ENCODE data around the gene MKI67. TPM values are rescaled to one million over a fixed set of nuclear protein-coding genes. Genes with fewer than 3 reads are reported as not detected.
"Not testable (repeated sequence)": the region's sequence is repeated elsewhere in the genome, so short reads cannot be mapped to it uniquely, and the experiment has no call there.

Gene MKI67
- total RNA-seq, 1 donor from 2014 or later = 0.26 TPM

DNA sequence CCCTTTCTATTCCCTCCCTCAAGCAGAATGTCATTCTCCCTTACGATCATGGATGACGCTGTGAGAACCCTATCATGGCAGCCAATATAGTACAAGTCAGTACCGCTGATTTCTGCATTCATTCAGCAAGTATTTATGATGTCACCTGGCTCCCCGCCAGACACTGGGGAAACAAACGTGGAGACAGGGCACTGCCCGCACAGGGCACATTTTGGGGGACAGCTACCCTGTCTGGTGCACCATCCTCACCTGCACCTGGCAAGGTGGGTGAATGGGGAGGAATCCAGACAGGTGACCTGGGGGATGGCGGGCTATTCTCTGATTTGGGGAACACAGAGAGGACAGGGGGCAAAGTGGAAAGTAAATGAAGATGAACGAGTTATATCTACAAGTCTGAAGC is 28.4 kb downstream of the MKI67 start:
- TF ChIP-seq, protein P1, sequence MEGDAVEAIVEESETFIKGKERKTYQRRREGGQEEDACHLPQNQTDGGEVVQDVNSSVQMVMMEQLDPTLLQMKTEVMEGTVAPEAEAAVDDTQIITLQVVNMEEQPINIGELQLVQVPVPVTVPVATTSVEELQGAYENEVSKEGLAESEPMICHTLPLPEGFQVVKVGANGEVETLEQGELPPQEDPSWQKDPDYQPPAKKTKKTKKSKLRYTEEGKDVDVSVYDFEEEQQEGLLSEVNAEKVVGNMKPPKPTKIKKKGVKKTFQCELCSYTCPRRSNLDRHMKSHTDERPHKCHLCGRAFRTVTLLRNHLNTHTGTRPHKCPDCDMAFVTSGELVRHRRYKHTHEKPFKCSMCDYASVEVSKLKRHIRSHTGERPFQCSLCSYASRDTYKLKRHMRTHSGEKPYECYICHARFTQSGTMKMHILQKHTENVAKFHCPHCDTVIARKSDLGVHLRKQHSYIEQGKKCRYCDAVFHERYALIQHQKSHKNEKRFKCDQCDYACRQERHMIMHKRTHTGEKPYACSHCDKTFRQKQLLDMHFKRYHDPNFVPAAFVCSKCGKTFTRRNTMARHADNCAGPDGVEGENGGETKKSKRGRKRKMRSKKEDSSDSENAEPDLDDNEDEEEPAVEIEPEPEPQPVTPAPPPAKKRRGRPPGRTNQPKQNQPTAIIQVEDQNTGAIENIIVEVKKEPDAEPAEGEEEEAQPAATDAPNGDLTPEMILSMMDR (IDR thresholded peaks at IDR 0.05; ENCODE audit: insufficient read depth, low read length, severe bottlenecking) = no peak
- peak; percentile 18 for DNase-seq (ENCODE audit: low read depth)

DNA sequence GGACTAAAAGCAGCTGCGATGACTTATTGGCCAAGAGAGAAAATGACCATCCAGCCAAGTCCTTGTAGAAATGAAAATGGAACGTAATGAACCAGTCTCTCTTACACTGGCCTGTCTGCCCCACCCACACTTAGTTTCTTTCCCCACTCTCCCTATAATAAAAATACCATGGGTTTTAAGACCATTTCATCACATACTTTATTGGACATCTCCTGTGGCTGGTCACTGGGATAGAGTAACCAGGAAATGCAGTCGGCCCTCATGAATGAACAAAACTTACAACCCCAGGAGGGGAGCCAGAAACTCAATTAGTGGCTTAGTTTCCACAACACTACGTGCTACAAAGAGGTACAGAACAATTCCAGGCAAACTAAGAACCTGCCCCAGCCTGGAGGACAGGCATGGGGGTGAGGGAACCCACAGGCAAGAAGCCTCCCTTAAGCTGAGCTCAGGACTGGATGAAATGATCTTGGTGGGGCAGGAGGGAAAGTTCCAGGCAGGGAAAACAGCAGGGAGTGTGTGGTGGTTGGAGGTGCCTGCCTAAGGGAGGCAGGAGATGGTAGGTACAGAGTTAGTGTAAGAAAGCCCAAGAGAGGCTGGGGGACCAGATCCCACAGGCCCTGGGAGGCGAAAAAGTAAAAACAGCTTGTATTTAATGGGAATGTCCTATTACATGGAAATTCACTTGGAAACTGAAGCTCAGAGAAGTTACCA is 29.6 kb downstream of the MKI67 start:
- no peaks in the 10 kb centered on the region for H3K27me3 ChIP-seq (ENCODE audit: control insufficient read depth, insufficient read depth, low read length)
- TF ChIP-seq, protein P1 (IDR thresholded peaks at IDR 0.05; ENCODE audit: insufficient read depth, low read length, severe bottlenecking) = no peak
- no peak for DNase-seq (ENCODE audit: low read depth)
- FAIRE-seq = no peak
- peaks cover 1% of the 10 kb centered on the region for H3K36me3 ChIP-seq (ENCODE audit: control insufficient read depth, insufficient read depth, low read length)
- H3K4me3 ChIP-seq (ENCODE audit: low read depth, low read length) = no peak overlapping the region

More for the DNA sequence above, 28.4 kb downstream of the MKI67 start:
- FAIRE-seq = no peak
- H3K4me3 ChIP-seq (ENCODE audit: low read depth, low read length) = no peak overlapping the region
- no peaks in the 10 kb centered on the region for H3K27me3 ChIP-seq (ENCODE audit: control insufficient read depth, insufficient read depth, low read length)
- H3K36me3 ChIP-seq (ENCODE audit: control insufficient read depth, insufficient read depth, low read length) = peaks cover 1% of the 10 kb centered on the region

DNA sequence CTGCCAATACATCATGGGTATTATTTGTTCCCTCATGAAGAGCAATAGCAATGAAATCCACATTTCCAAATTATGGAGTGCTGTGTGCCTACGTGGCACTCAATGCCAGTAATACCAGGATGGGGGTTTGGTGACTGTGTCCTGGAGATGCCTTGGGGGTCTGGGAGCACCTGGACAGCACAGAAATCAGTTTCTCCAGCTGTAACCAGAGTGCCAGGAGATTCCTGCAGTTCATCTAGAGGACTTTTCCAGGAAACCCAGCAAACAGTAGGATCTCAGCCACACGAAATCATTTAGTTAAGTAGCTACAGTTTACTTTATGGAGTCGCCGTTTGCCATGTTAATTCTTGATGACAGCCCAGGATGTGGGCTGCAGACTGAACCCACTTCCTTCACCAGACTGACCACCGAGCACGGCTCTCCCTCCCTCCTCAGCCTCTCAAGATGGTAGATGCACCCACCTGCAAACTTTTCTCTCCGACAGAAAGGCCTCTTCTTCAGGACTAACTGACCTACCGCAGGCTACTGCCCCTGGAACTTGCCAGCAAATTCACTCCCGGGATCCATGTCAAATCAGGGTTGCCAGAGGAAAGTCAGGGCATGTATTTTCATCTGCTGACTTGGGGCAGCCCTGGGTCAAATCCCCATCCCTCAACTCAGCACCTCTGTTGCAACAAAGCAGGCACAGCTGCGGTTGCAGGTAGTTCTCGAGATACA is 30.3 kb downstream of the MKI67 start:
- no peak for FAIRE-seq
- Histone ChIP-seq H3K36me3 (ENCODE audit: control insufficient read depth, insufficient read depth, low read length) (peaks cover 1% of the 10 kb centered on the region), H3K4me3 (ENCODE audit: low read depth, low read length) (no peak overlapping the region), H3K27me3 (ENCODE audit: control insufficient read depth, insufficient read depth, low read length) (no peaks in the 10 kb centered on the region)
- DNase-seq (ENCODE audit: low read depth) = no peak
- TF ChIP-seq, protein P1 (IDR thresholded peaks at IDR 0.05; ENCODE audit: insufficient read depth, low read length, severe bottlenecking) = no peak

DNA sequence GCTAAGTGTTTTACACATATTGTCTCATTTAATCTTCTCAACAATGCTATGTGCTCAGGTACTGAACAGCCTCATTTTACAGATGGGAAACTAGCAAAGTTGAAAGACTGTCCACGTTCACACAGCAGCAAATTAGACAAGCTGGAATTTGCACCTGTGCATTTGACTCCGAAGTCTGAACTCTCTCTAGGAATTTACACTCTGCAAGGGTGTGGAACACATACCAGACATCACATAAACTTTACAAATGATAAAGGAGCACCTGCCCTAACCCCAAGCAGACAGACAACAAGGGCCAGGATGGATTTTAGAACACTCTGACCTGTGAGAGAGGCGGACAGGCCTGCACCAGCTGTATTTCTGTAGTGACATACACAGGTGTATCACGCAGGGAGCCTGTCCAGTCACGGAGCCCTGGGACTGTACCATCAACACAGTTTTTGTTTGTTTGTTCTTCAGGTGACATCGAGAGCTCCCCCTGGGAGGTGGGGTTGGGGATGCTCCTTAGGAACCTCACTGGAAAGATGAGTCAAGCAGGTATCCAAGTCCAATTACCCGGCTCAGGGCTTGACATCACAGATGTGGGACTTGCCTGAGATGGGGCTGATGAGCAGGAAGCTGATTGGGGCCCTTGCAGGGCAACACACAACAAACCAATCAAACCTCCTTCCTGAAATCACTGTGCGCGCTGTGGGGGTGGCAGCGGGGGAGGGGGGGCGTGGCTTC is 31.0 kb downstream of the MKI67 start:
- no peak for FAIRE-seq
- DNase-seq (ENCODE audit: low read depth) = no peak
- TF ChIP-seq, protein P1 (IDR thresholded peaks at IDR 0.05; ENCODE audit: insufficient read depth, low read length, severe bottlenecking) = no peak
- no peaks in the 10 kb centered on the region for H3K27me3 ChIP-seq (ENCODE audit: control insufficient read depth, insufficient read depth, low read length)
- peaks cover 1% of the 10 kb centered on the region for H3K36me3 ChIP-seq (ENCODE audit: control insufficient read depth, insufficient read depth, low read length)
- H3K4me3 ChIP-seq (ENCODE audit: low read depth, low read length) = no peak overlapping the region

DNA sequence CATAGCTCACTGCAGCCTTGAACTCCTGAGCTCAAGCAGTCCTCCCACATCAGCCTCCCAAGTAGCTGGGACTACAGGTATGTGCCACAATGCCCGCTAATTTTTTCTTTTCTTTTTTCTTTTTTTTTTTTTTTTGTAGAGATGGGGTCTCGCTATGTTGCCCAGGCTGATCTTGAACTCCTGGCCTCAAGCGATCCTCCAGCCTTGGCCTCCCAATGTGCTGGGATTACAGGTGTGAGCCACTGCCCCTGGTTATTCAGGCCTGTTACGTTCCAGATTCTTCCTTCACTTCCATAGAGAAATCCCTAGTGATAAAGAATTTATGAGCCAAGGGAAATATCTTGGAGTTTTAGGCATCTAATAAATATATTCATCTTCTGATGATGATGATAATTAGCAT is 31.6 kb downstream of the MKI67 start:
- not testable (repeated sequence) for H3K27me3 ChIP-seq (ENCODE audit: control insufficient read depth, insufficient read depth, low read length); H3K4me3 ChIP-seq (ENCODE audit: low read depth, low read length); FAIRE-seq; DNase-seq (ENCODE audit: low read depth); H3K36me3 ChIP-seq (ENCODE audit: control insufficient read depth, insufficient read depth, low read length)

DNA sequence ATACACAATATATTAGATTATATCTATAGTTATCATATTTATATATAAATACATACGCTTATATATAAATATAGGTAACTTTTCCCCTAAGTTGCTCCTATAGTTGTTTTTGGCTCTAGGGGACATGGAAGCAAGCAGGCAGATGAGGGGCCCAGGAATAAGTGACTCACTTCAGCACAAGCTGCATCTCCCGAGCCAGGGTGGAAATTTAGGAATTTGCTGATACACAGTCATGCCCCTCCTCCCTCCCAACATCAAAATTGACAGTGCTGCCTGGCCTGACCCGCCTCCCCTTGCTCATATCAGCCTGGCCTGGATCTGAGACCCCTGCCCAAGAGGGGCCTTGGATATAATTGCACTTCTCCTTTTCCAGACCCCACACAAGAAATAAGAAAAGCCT is 33.8 kb downstream of the MKI67 start:
- no peak overlapping the region for H3K4me3 ChIP-seq (ENCODE audit: low read depth, low read length)
- no peaks in the 10 kb centered on the region for H3K27me3 ChIP-seq (ENCODE audit: control insufficient read depth, insufficient read depth, low read length)
- no peaks in the 10 kb centered on the region for H3K36me3 ChIP-seq (ENCODE audit: control insufficient read depth, insufficient read depth, low read length)
- no peak for FAIRE-seq
- DNase-seq (ENCODE audit: low read depth) = no peak
- TF ChIP-seq, protein P1 (IDR thresholded peaks at IDR 0.05; ENCODE audit: insufficient read depth, low read length, severe bottlenecking) = no peak
